Brain microvascular endothelial cell (primary cell): ENCODE data around the gene MIS12.

Experiments
- DNase-seq: peaks from one replicate; pipeline ENCODE4 v3.0.0-alpha.2; 2020
- H3K27ac ChIP-seq: fragments of 250-450 bp; sonication (Bioruptor Pico); 2 replicates; pipeline ENCODE4 v1.5.1; 2020; ENCODE audit warnings: mild to moderate bottlenecking, moderate library complexity
- H3K27me3 ChIP-seq: fragments of 250-450 bp; sonication (Bioruptor Pico); replicated peaks from 2 replicates; pipeline ENCODE4 v1.5.1; 2020; ENCODE audit warnings: mild to moderate bottlenecking
- H3K36me3 ChIP-seq: fragments of 250-450 bp; sonication (Bioruptor Pico); replicated peaks from 2 replicates; pipeline ENCODE4 v1.5.1; 2020; ENCODE audit warnings: mild to moderate bottlenecking
- H3K4me3 ChIP-seq: 2 replicates; pipeline ENCODE4 v1.5.1; 2011; ENCODE audit warnings: low read depth, mild to moderate bottlenecking, control low read depth, low read length, moderate library complexity
- in situ Hi-C: cut with HindIII; loops from 2 replicates; pipeline ENCODE4 v1.10.0; 2017; ENCODE audit warnings: low sequenced_read_pairs, low pct_ligation_motif_present
- TF ChIP-seq, protein P1 (sequence below): IDR thresholded peaks from 2 replicates; pipeline ENCODE4 v1.5.1; 2011; ENCODE audit warnings: low read depth, mild to moderate bottlenecking, moderate library complexity, low read length, control low read depth, inconsistent platforms; ENCODE audit errors: missing control alignments

Gene MIS12

GRCh38 chr17:5486206-5487124, at the start of gene MIS12:
Gene MIS12 (plus strand): TSS chr17:5486566. CDS start chr17:5488863, 2,297 bp downstream.
- DNase-seq, result peak; percentile 100
- H3K4me3 ChIP-seq, result peak within 1 kb of the TSS; percentile 95
- H3K27ac ChIP-seq, result peak within 1 kb of the TSS; percentile 99
- no peaks in the 10 kb centered on the region for H3K27me3 ChIP-seq
- in situ Hi-C loops, result no loop called here
- H3K36me3 ChIP-seq, result peaks cover 19% of the 10 kb centered on the region
- TF ChIP-seq, protein P1, sequence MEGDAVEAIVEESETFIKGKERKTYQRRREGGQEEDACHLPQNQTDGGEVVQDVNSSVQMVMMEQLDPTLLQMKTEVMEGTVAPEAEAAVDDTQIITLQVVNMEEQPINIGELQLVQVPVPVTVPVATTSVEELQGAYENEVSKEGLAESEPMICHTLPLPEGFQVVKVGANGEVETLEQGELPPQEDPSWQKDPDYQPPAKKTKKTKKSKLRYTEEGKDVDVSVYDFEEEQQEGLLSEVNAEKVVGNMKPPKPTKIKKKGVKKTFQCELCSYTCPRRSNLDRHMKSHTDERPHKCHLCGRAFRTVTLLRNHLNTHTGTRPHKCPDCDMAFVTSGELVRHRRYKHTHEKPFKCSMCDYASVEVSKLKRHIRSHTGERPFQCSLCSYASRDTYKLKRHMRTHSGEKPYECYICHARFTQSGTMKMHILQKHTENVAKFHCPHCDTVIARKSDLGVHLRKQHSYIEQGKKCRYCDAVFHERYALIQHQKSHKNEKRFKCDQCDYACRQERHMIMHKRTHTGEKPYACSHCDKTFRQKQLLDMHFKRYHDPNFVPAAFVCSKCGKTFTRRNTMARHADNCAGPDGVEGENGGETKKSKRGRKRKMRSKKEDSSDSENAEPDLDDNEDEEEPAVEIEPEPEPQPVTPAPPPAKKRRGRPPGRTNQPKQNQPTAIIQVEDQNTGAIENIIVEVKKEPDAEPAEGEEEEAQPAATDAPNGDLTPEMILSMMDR, result no peak

- peak overlapping the region; percentile 84 for H3K4me3 ChIP-seq
- DNase-seq, result peak; percentile 12
- TF ChIP-seq, protein P1, result no peak
- H3K27ac ChIP-seq, result peak overlapping the region; percentile 58
- in situ Hi-C loops, result no loop called here
- no peaks in the 10 kb centered on the region for H3K27me3 ChIP-seq
- peaks cover 32% of the 10 kb centered on the region for H3K36me3 ChIP-seq
These were observed 48.5 kb upstream of the MIS12 start for GRCh38 chr17:5437721-5438317.

DNA sequence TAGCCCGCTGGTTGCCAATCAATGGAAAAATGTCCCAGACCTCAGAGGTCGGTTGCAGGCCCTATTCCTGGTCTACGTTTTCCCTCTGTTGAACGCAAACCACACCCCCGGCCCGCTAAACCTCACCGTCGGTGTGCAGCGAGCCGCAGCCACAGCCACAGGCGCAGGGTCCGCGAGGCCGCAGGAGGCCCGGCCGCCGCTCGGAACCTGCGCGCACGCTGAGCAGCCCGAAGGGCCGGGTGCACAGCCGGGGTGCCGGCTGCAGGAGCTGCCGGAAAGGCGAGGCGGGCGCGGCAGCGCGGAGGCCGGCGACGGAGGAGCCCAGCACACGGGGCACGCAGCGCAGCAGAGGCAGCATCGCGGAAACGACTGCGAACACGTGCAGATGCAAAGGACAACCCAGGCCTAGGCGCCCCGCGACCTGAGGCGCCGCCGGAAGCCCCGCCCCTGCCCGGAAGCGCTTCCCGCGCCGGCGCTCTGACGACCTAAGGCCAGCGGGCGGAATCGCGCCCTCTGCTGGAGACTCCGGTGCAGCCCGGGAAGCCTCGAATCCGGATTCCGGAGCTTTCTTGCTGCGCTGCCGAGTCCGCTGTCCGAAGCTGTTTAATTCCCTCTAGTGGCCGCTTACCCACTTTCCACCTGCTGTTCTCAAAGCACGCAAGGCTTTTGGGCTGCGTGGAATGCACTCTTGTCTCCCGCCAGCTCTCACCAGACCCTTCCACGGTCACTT, 47.5 kb upstream of the MIS12 start, which contains the start of gene C1QBP:
C1QBP (minus strand) TSS at position 440 of the 730 bp plus-strand sequence; CDS start at position 358, 82 bp downstream.
- in situ Hi-C loops, result no loop called here
- peak within 1 kb of the TSS; percentile 58 for H3K27ac ChIP-seq
- peak within 1 kb of the TSS; percentile 84 for H3K4me3 ChIP-seq
- peak; percentile 92 for DNase-seq
- TF ChIP-seq, protein P1, result peak; percentile 92
- H3K36me3 ChIP-seq, result peaks cover 35% of the 10 kb centered on the region
- no peaks in the 10 kb centered on the region for H3K27me3 ChIP-seq

DNA sequence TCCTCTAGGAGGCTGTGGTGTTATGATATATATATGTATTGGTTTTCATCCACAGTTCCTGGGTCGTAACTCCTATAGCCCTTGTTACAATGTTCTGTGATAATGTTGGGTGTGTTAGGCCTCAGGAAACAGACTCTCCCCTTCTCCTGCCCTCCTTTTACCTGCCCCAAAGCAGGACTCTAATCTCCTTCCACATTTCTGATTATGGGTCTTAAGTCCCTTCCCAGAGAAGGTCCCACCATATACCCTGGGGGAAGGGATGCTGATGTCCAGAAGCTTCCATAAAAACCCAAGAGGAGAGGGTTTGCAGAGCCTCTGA, 47.0 kb upstream of the MIS12 start:
- Histone ChIP-seq H3K4me3 (peak overlapping the region; percentile 33), H3K27ac (no peak overlapping the region), H3K36me3 (peaks cover 35% of the 10 kb centered on the region), H3K27me3 (no peaks in the 10 kb centered on the region)
- TF ChIP-seq, protein P1, result no peak
- DNase-seq, result no peak
- in situ Hi-C loops, result no loop called here

GRCh38 chr17:5443728-5444127, 42.6 kb upstream of the MIS12 start:
- no peak overlapping the region for H3K27ac ChIP-seq
- no peaks in the 10 kb centered on the region for H3K27me3 ChIP-seq
- in situ Hi-C loops, result no loop called here
- TF ChIP-seq, protein P1, result no peak
- no peak overlapping the region for H3K4me3 ChIP-seq
- peaks cover 21% of the 10 kb centered on the region for H3K36me3 ChIP-seq
- no peak for DNase-seq
